Prostate gland (tissue), 2 donors: ENCODE data around the gene DUSP28. TPM values are rescaled to one million over a fixed set of nuclear protein-coding genes. Genes with fewer than 3 reads are reported as not detected.
"Not testable (repeated sequence)": the region's sequence is repeated elsewhere in the genome, so short reads cannot be mapped to it uniquely, and the experiment has no call there.

ENCODE experiments used
- DNase-seq: peaks from one replicate; pipeline ENCODE4 v3.0.0-alpha.2; 2019; ENCODE audit warnings: low spot score
- H3K27ac ChIP-seq, 2 donors: fragments of 200-600 bp; sonication (generic); 2 replicates each; pipeline ENCODE4 v1.5.1; 2017 to 2019
- H3K27me3 ChIP-seq: fragments of 200-600 bp; sonication (generic); replicated peaks from 2 replicates; pipeline ENCODE4 v1.5.1; 2019; ENCODE audit not compliant: insufficient read depth
- H3K36me3 ChIP-seq, 2 donors: fragments of 200-600 bp; sonication (generic); 1 replicate in 1 of 2; 2 replicates in 1 of 2; pipeline versions ENCODE4 v1.5.1 to v1.8.1; 2017 to 2019
- H3K4me1 ChIP-seq: fragments of 200-600 bp; sonication (generic); replicated peaks from 2 replicates; pipeline ENCODE4 v1.5.1; 2019
- H3K4me3 ChIP-seq, 2 donors: fragments of 200-600 bp; sonication (generic); 2 replicates each; pipeline ENCODE4 v1.5.1; 2017 to 2019
- H3K9me3 ChIP-seq: fragments of 200-600 bp; sonication (generic); 2 replicates; pipeline ENCODE4 v1.5.1; 2017
- POLR2A ChIP-seq: fragments of 450-650 bp; IDR thresholded peaks from one replicate; pipeline ENCODE4 v1.6.1; 2016; ENCODE audit warnings: antibody characterized with exemption, mild to moderate bottlenecking
- POLR2AphosphoS5 ChIP-seq: sonication (generic); formaldehyde crosslinking; IDR thresholded peaks from one replicate; pipeline ENCODE4 v1.6.1; 2017; ENCODE audit warnings: antibody characterized with exemption
- WGBS: methylation state at CpG from one replicate; pipeline ENCODE4 v1.1.5; 2018; 5-methylcytosine and 5-hydroxymethylcytosine counted together
- intact Hi-C: fragments of 100-400 bp; cut with DNase I; formaldehyde crosslinking; loops from one replicate; pipeline ENCODE4 v1.14.2; 2022
- total RNA-seq, 2 donors: library from RNA; depleted of rRNA; stranded (reverse); fragments of >200 nt; gene quantifications; one replicate each; pipeline ENCODE4 v1.1.0, GENCODE V29; 2016
- TF ChIP-seq, protein P1 (sequence below), 4 experiments: fragments of 200-600 bp in 2 of 4; fragments of 450-650 bp in 2 of 4; sonication (generic) in 2 of 4; IDR thresholded peaks; 1 replicate in 3 of 4; 2 replicates in 1 of 4; pipeline ENCODE4 v1.5.1; 2016 to 2019; ENCODE audit warnings: antibody characterized with exemption in 4 of 4, mild to moderate bottlenecking in 2 of 4, moderate library complexity in 2 of 4

Gene DUSP28
- total RNA-seq, 2 donors from 2014 or later, result 18.4 to 18.6 TPM

DNA sequence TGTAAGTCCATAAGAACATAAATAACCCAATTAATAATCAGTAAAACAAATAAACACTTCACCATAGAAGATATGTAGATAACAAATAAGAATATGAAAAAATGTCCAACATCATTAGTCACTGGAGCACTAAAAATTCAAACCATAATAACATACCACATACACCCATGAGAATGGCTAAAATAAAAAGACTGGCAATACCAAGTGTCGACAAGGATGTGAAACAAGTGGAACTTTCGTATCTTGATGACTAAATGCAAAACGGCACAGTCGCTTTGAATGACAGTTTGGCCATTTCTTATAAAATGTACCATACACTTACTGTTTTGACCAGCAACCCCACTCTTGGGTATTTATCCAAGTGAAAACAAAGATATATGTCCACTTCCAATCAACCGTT lies 29.1 kb upstream of the DUSP28 start:
- H3K4me3 ChIP-seq, result no peak overlapping the region
- no peaks in the 10 kb centered on the region for H3K36me3 ChIP-seq
- no peak for DNase-seq
- H3K4me1 ChIP-seq, result no peaks in the 10 kb centered on the region
- H3K27ac ChIP-seq, result no peak overlapping the region
- WGBS, result 98% methylated on average over 5 of the region's 5 CpGs
- H3K27me3 ChIP-seq, result no peaks in the 10 kb centered on the region
- TF ChIP-seq, protein P1, sequence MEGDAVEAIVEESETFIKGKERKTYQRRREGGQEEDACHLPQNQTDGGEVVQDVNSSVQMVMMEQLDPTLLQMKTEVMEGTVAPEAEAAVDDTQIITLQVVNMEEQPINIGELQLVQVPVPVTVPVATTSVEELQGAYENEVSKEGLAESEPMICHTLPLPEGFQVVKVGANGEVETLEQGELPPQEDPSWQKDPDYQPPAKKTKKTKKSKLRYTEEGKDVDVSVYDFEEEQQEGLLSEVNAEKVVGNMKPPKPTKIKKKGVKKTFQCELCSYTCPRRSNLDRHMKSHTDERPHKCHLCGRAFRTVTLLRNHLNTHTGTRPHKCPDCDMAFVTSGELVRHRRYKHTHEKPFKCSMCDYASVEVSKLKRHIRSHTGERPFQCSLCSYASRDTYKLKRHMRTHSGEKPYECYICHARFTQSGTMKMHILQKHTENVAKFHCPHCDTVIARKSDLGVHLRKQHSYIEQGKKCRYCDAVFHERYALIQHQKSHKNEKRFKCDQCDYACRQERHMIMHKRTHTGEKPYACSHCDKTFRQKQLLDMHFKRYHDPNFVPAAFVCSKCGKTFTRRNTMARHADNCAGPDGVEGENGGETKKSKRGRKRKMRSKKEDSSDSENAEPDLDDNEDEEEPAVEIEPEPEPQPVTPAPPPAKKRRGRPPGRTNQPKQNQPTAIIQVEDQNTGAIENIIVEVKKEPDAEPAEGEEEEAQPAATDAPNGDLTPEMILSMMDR (IDR thresholded peaks at IDR 0.05), result no peak
- no peak for TF ChIP-seq POLR2A
- no peak for TF ChIP-seq POLR2AphosphoS5
- intact Hi-C loops, result no loop called here
- no peaks in the 10 kb centered on the region for H3K9me3 ChIP-seq

GRCh38 chr2:240532031-240532775 lies 28.0 kb upstream of the DUSP28 start:
- Histone ChIP-seq H3K4me3 (no peak overlapping the region), H3K27ac (no peak overlapping the region), H3K9me3 (no peaks in the 10 kb centered on the region), H3K36me3 (no peaks in the 10 kb centered on the region), H3K4me1 (no peaks in the 10 kb centered on the region), H3K27me3 (no peaks in the 10 kb centered on the region)
- TF ChIP-seq POLR2AphosphoS5, result no peak
- TF ChIP-seq, protein P1 (IDR thresholded peaks at IDR 0.05), result no peak
- no peak for TF ChIP-seq POLR2A
- DNase-seq, result no peak
- intact Hi-C loops, result no loop called here
- WGBS, result 92% methylated on average over 1 of the region's 1 CpG

DNA sequence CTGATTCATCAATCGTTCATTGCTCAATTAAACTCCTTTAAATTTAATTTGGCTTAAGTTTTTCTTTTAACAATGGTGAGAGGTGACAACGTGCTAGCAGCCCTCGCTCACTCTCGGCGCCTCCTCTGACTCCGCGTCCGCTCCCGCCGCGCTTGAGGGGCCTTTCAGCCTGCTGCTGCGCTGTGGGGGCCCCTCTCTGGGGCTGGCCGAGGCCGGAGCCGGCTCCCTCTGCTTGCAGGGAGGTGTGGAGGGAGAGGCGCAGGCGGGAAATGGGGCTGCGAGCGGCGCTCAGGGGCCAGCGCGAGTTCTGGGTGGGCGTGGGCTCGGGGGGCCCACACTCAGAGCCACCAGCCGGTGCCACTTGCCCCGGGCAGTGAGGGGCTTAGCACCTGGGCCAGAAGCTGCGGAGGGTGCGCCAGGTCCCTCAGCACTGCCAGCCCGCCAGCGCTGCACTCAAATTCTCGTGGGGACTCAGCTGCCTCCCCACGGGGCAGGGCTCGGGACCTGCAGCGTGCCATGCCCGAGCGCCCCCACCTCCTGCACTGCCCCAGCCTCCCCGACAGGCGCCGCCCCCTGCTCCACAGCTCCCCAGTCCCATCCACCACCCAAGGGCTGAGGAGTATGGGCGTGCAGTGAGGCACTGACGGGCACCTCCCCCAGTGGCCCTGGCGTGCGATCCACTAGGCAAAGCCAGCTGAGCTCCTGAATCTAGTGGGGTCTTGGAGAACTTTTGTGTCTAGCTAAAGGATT lies 22.0 kb upstream of the DUSP28 start:
- Histone ChIP-seq H3K36me3 (no peaks in the 10 kb centered on the region), H3K27me3 (no peaks in the 10 kb centered on the region)
- intact Hi-C loops, result no loop called here

GRCh38 chr2:240539101-240539500 lies 21.1 kb upstream of the DUSP28 start:
- 99% methylated on average over 17 of the region's 17 CpGs for WGBS
- H3K27ac ChIP-seq, H3K36me3 ChIP-seq, H3K4me3 ChIP-seq, H3K4me1 ChIP-seq, H3K27me3 ChIP-seq, intact Hi-C loops, DNase-seq, H3K9me3 ChIP-seq: not testable (repeated sequence)

More for the DNA sequence above, 22.0 kb upstream of the DUSP28 start:
- TF ChIP-seq, protein P1 (IDR thresholded peaks at IDR 0.05), result no peak
- no peak for TF ChIP-seq POLR2AphosphoS5
- TF ChIP-seq POLR2A, result no peak
- no peaks in the 10 kb centered on the region for H3K9me3 ChIP-seq
- H3K4me1 ChIP-seq, result no peaks in the 10 kb centered on the region
- DNase-seq, result no peak
- no peak overlapping the region for H3K4me3 ChIP-seq
- 94% methylated on average over 38 of the region's 43 CpGs for WGBS
- H3K27ac ChIP-seq, result no peak overlapping the region

- H3K4me1 ChIP-seq, result no peaks in the 10 kb centered on the region
- no peak overlapping the region for H3K4me3 ChIP-seq
- DNase-seq, result no peak
- no peaks in the 10 kb centered on the region for H3K36me3 ChIP-seq
- H3K27me3 ChIP-seq, result no peaks in the 10 kb centered on the region
- TF ChIP-seq, protein P1 (IDR thresholded peaks at IDR 0.05), result no peak
- TF ChIP-seq POLR2AphosphoS5, result no peak
- no peak for TF ChIP-seq POLR2A
- H3K27ac ChIP-seq, result no peak overlapping the region
- H3K9me3 ChIP-seq, result no peaks in the 10 kb centered on the region
- intact Hi-C loops, result no loop called here
Observed at GRCh38 chr2:240539906-240540305, 20.3 kb upstream of the DUSP28 start.
